Stimulated activated CD8-positive, alpha-beta memory T cell treated with anti-CD3 and anti-CD28 coated beads, Interleukin-4, amount 100 ng/mL, for 4 hours (primary cell): ENCODE data around the gene NCF4.

Experiments
- DNase-seq, 2 donors: peaks; one replicate each; pipeline ENCODE4 v3.0.0-alpha.2; 2020; ENCODE audit warnings: low read depth in 2 of 2, low spot score in 1 of 2

NCF4 gene

GRCh38 chr22:36835903-36836302, 24.9 kb upstream of the NCF4 start:
- DNase-seq, result no peak

GRCh38 chr22:36838119-36839030, 22.4 kb upstream of the NCF4 start:
- no peak for DNase-seq

GRCh38 chr22:36839356-36840073, 21.3 kb upstream of the NCF4 start:
- DNase-seq, result no peak

- no peak for DNase-seq
Observed at GRCh38 chr22:36840106-36840505, 20.7 kb upstream of the NCF4 start.

GRCh38 chr22:36846271-36846670, 14.5 kb upstream of the NCF4 start:
- no peak for DNase-seq

GRCh38 chr22:36846949-36847348, 13.9 kb upstream of the NCF4 start:
- DNase-seq, result no peak

GRCh38 chr22:36850056-36850455, 10.8 kb upstream of the NCF4 start:
- no peak for DNase-seq

GRCh38 chr22:36850682-36851081, 10.1 kb upstream of the NCF4 start:
- DNase-seq, result no peak

- DNase-seq, result no peak
Observed at GRCh38 chr22:36852056-36852973, 8.5 kb upstream of the NCF4 start.

- DNase-seq, result peak; percentile 55 to 65
Observed at GRCh38 chr22:36853407-36854099, 7.3 kb upstream of the NCF4 start.

- DNase-seq, result no peak
Observed at GRCh38 chr22:36855478-36855877, 5.3 kb upstream of the NCF4 start.

- DNase-seq, result peak; percentile 74 to 95
Observed at GRCh38 chr22:36856121-36856791, 4.5 kb upstream of the NCF4 start.

GRCh38 chr22:36856792-36857135, 4.0 kb upstream of the NCF4 start:
- no peak for DNase-seq

- DNase-seq, result no peak
Observed at GRCh38 chr22:36858156-36858555, 2.6 kb upstream of the NCF4 start.

GRCh38 chr22:36858966-36859365, 1.8 kb upstream of the NCF4 start:
- DNase-seq, result no peak

GRCh38 chr22:36860017-36860416, 789 bp upstream of the NCF4 start:
- DNase-seq, result no peak

GRCh38 chr22:36860438-36860820, 377 bp upstream of the NCF4 start:
- DNase-seq, result no peak

GRCh38 chr22:36862251-36863242, 1.7 kb downstream of the NCF4 start:
- no peak for DNase-seq

- no peak for DNase-seq
Observed at GRCh38 chr22:36863281-36863680, 2.5 kb downstream of the NCF4 start.
